Sigmoid colon (tissue), 3 donors: ENCODE results near the gene PPP1R26.
"Not testable (repeated sequence)": the region's sequence is repeated elsewhere in the genome, so short reads cannot be mapped to it uniquely, and the experiment has no call there.

Experiments
- CTCF ChIP-seq, 4 experiments: fragments of 450-650 bp in 3 of 4; fragments of 200-600 bp in 1 of 4; IDR thresholded peaks; one replicate each; pipeline ENCODE4 v1.5.1; 2016 to 2019; ENCODE audit warnings: antibody characterized with exemption in 4 of 4, mild to moderate bottlenecking in 3 of 4, moderate library complexity in 2 of 4
- POLR2A ChIP-seq, 2 donors: fragments of 450-650 bp; IDR thresholded peaks; one replicate each; pipeline ENCODE4 v1.6.1; 2016; ENCODE audit warnings: antibody characterized with exemption in 2 of 2, mild to moderate bottlenecking in 2 of 2, moderate library complexity in 2 of 2

- TF ChIP-seq POLR2A, CTCF (IDR thresholded peaks at IDR 0.05): not testable (repeated sequence)
Measured at GRCh38 chr9:135513906-135514305, 34.3 kb downstream of the PPP1R26 start.
